GM23338 (cell line): ENCODE data around the gene CHD9. TPM values are rescaled to one million over a fixed set of nuclear protein-coding genes. Genes with fewer than 3 reads are reported as not detected.

Experiments used
- ATAC-seq: fragments of 200-7000 bp; cut with Tn5 transposase; 3 replicates; pipeline ENCODE4 v1.9.1; 2020
- DNase-seq: peaks from one replicate; pipeline ENCODE4 v3.0.0-alpha.2; 2015; ENCODE audit warnings: low spot score
- H2AFZ ChIP-seq: fragments of 200-600 bp; sonication (generic); 2 replicates; pipeline ENCODE4 v1.8.0; 2016; ENCODE audit warnings: antibody characterized with exemption, mild to moderate bottlenecking, moderate library complexity
- H3F3A ChIP-seq: fragments of 200-600 bp; sonication (generic); replicated peaks from 2 replicates; pipeline ENCODE4 v1.8.0; 2017; ENCODE audit warnings: antibody characterized with exemption, mixed run types, low read depth
- H3K27ac ChIP-seq: fragments of 200-600 bp; sonication (generic); 2 replicates; pipeline ENCODE4 v1.6.1; 2016; ENCODE audit warnings: low read depth
- H3K27me3 ChIP-seq: fragments of 200-600 bp; sonication (generic); 2 replicates; pipeline ENCODE4 v1.8.0; 2016; ENCODE audit warnings: mild to moderate bottlenecking, mixed run types, moderate library complexity; ENCODE audit not compliant: insufficient read depth
- H3K36me3 ChIP-seq: fragments of 200-600 bp; sonication (generic); 2 replicates; pipeline ENCODE4 v1.8.0; 2016; ENCODE audit warnings: mild to moderate bottlenecking; ENCODE audit not compliant: insufficient read depth
- H3K4me1 ChIP-seq: fragments of 200-600 bp; sonication (generic); 2 replicates; pipeline ENCODE4 v1.8.0; 2016; ENCODE audit warnings: mild to moderate bottlenecking, moderate library complexity; ENCODE audit not compliant: insufficient read depth
- H3K4me2 ChIP-seq: fragments of 200-600 bp; sonication (generic); 2 replicates; pipeline ENCODE4 v1.7.1; 2017; ENCODE audit warnings: mixed run types
- H3K4me3 ChIP-seq: fragments of 200-600 bp; sonication (generic); 2 replicates; pipeline ENCODE4 v1.6.1; 2016; ENCODE audit warnings: mixed run types
- H3K79me2 ChIP-seq: fragments of 200-600 bp; sonication (generic); replicated peaks from 2 replicates; pipeline ENCODE4 v1.8.0; 2017; ENCODE audit warnings: mild to moderate bottlenecking; ENCODE audit not compliant: insufficient read depth
- H3K9me2 ChIP-seq: fragments of 200-600 bp; sonication (generic); 2 replicates; pipeline ENCODE4 v1.8.0; 2017; ENCODE audit not compliant: insufficient read depth
- H4K20me1 ChIP-seq: fragments of 200-600 bp; sonication (generic); replicated peaks from 2 replicates; pipeline ENCODE4 v1.8.0; 2017; ENCODE audit warnings: mild to moderate bottlenecking; ENCODE audit not compliant: insufficient read depth
- H3K27ac Mint-ChIP-seq: 2 replicates; pipeline ENCODE4 v1.8.0; 2020; ENCODE audit warnings: inconsistent platforms, mild to moderate bottlenecking, moderate library complexity, mixed read lengths
- H3K27me3 Mint-ChIP-seq: 3 replicates; pipeline ENCODE4 v1.8.0; 2022; ENCODE audit warnings: low read depth, mild to moderate bottlenecking, moderate library complexity, mixed read lengths, inconsistent platforms; ENCODE audit not compliant: insufficient read depth, poor library complexity
- H3K36me3 Mint-ChIP-seq: 3 replicates; pipeline ENCODE4 v1.8.0; 2021; ENCODE audit warnings: low read depth, mild to moderate bottlenecking, inconsistent platforms, moderate library complexity, mixed read lengths
- H3K4me1 Mint-ChIP-seq: 3 replicates; pipeline ENCODE4 v1.8.0; 2020; ENCODE audit warnings: mild to moderate bottlenecking, inconsistent platforms, mixed read lengths
- H3K4me3 Mint-ChIP-seq: 3 replicates; pipeline ENCODE4 v1.8.0; 2021; ENCODE audit warnings: moderate library complexity, mild to moderate bottlenecking, inconsistent platforms, mixed read lengths
- H3K9me3 Mint-ChIP-seq: 3 replicates; pipeline ENCODE4 v1.8.0; 2020; ENCODE audit warnings: moderate library complexity, mild to moderate bottlenecking, inconsistent platforms, mixed read lengths
- CREB1 ChIP-seq: fragments of 250-450 bp; sonication (Bioruptor Pico); IDR thresholded peaks from 2 replicates; pipeline ENCODE4 v1.5.0; 2020; ENCODE audit warnings: low read depth, mild to moderate bottlenecking, moderate library complexity
- CTCF ChIP-seq, 2 experiments: fragments of 200-600 bp in 1 of 2; sonication (generic) in 1 of 2; conservative IDR thresholded peaks; 2 replicates each; pipeline versions ENCODE4 v1.5.1 to v1.6.1; 2016 to 2017; ENCODE audit warnings: antibody characterized with exemption in 2 of 2, low read depth in 2 of 2, mild to moderate bottlenecking in 2 of 2, moderate library complexity in 1 of 2
- ETS1 ChIP-seq: IDR thresholded peaks from 2 replicates; pipeline ENCODE4 v1.6.1; 2016; ENCODE audit warnings: antibody characterized with exemption
- EZH2 ChIP-seq: fragments of 200-600 bp; sonication (generic); IDR thresholded peaks from one replicate; pipeline ENCODE4 v1.8.0; 2017; ENCODE audit warnings: antibody characterized with exemption, mild to moderate bottlenecking, low read depth; ENCODE audit not compliant: unreplicated experiment
- EZH2phosphoT487 ChIP-seq: fragments of 200-600 bp; sonication (generic); IDR thresholded peaks from one replicate; pipeline ENCODE4 v1.8.1; 2018; ENCODE audit warnings: antibody characterized with exemption; ENCODE audit not compliant: unreplicated experiment
- JUNB ChIP-seq: IDR thresholded peaks from one replicate; pipeline ENCODE4 v1.6.1; 2016; ENCODE audit warnings: antibody characterized with exemption; ENCODE audit not compliant: unreplicated experiment
- NANOG ChIP-seq: IDR thresholded peaks from 2 replicates; pipeline ENCODE4 v1.6.1; 2016; ENCODE audit warnings: antibody characterized with exemption, borderline replicate concordance
- POLR2AphosphoS5 ChIP-seq: IDR thresholded peaks from 2 replicates; pipeline ENCODE4 v1.6.1; 2016; ENCODE audit warnings: antibody characterized with exemption, low read depth
- REST ChIP-seq: IDR thresholded peaks from one replicate; pipeline ENCODE4 v1.6.1; 2018; ENCODE audit warnings: antibody characterized with exemption; ENCODE audit not compliant: unreplicated experiment
- STAT1 ChIP-seq: IDR thresholded peaks from one replicate; pipeline ENCODE4 v1.6.1; 2016; ENCODE audit warnings: antibody characterized with exemption; ENCODE audit not compliant: unreplicated experiment
- ZNF114 ChIP-seq: fragments of 250-450 bp; sonication (Bioruptor Pico); IDR thresholded peaks from 2 replicates; pipeline ENCODE4 v1.5.0; 2020; ENCODE audit warnings: mild to moderate bottlenecking, moderate library complexity
- ZNF331 ChIP-seq: fragments of 250-450 bp; sonication (Bioruptor Pico); IDR thresholded peaks from 2 replicates; pipeline ENCODE4 v1.5.0; 2020; ENCODE audit warnings: low read depth, mild to moderate bottlenecking, moderate library complexity
- ZNF462 ChIP-seq: fragments of 250-450 bp; sonication (Bioruptor Pico); IDR thresholded peaks from 2 replicates; pipeline ENCODE4 v1.5.0; 2020; ENCODE audit warnings: mild to moderate bottlenecking, moderate library complexity
- polyA plus RNA-seq: library from polyadenylated mRNA; unstranded; fragments of >200 nt; fragmentation: Nextera tagmentation; extraction: Ambion mirVana; gene quantifications from 2 replicates; pipeline ENCODE4 v1.2.1, GENCODE V29; 2016
- total RNA-seq: library from RNA; depleted of rRNA; stranded (reverse); fragments of >200 nt; shearing (Covaris generic); gene quantifications from 2 replicates; pipeline ENCODE4 v1.2.3, GENCODE V29; 2014

Gene CHD9
- total and polyA plus RNA-seq, 2 experiments from 2014 or later: 18.8 to 46.6 TPM

GRCh38 chr16:53357208-53357586, 302.4 kb downstream of the CHD9 start:
- Histone ChIP-seq H3K4me3 (no peak overlapping the region), H3F3A (no peaks in the 10 kb centered on the region), H3K36me3 (no peaks in the 10 kb centered on the region), H3K9me2 (no peaks in the 10 kb centered on the region), H2AFZ (no peak overlapping the region), H3K4me2 (no peak overlapping the region), H3K27ac (no peak overlapping the region), H3K4me1 (no peaks in the 10 kb centered on the region), H4K20me1 (no peaks in the 10 kb centered on the region), H3K27me3 (no peaks in the 10 kb centered on the region), H3K79me2 (no peaks in the 10 kb centered on the region)
- TF ChIP-seq NANOG: no peak
- TF ChIP-seq CTCF (conservative IDR thresholded peaks at IDR 0.05; ENCODE audit: low read depth in 2 of 2): no peak
- no peak for TF ChIP-seq ZNF114
- no peak for TF ChIP-seq STAT1
- no peak for TF ChIP-seq EZH2
- no peak for TF ChIP-seq EZH2phosphoT487
- TF ChIP-seq REST: no peak
- TF ChIP-seq ZNF462: no peak
- TF ChIP-seq CREB1 (CRISPR knock-in tag): no peak
- TF ChIP-seq JUNB: no peak
- no peak for TF ChIP-seq ZNF331 (CRISPR knock-in tag)
- TF ChIP-seq ETS1: no peak
- TF ChIP-seq POLR2AphosphoS5: no peak
- Mint-ChIP-seq H3K36me3 (no peaks in the 10 kb centered on the region; the same call in 2 of the 3 replicates), H3K27ac (no peak overlapping the region), H3K27me3 (peaks cover 7% of the 10 kb centered on the region), H3K4me3 (no peak overlapping the region), H3K9me3 (no peaks in the 10 kb centered on the region), H3K4me1 (peaks cover 5% of the 10 kb centered on the region; the same call in 2 of the 3 replicates)
- DNase-seq: no peak
- no peak for ATAC-seq
